CD14-positive monocyte (primary cell): ENCODE data around the gene DMXL2. TPM values are rescaled to one million over a fixed set of nuclear protein-coding genes. Genes with fewer than 3 reads are reported as not detected.
"Not testable (repeated sequence)": the region's sequence is repeated elsewhere in the genome, so short reads cannot be mapped to it uniquely, and the experiment has no call there.

Experiments used
- DNase-seq, 3 donors: peaks; one replicate each; pipeline ENCODE4 v3.0.0-alpha.2; 2011 to 2022
- H2AFZ ChIP-seq: 2 replicates; pipeline ENCODE4 v1.6.0; 2012; ENCODE audit warnings: mild to moderate bottlenecking, low read depth, low read length, inconsistent platforms; ENCODE audit not compliant: insufficient read depth, poor library complexity, severe bottlenecking
- H3K27ac ChIP-seq, 2 donors: 1 replicate in 1 of 2; 2 replicates in 1 of 2; pipeline ENCODE4 v1.5.1; 2012 to 2013; ENCODE audit warnings: low read length in 2 of 2, control low read depth in 1 of 2, inconsistent platforms in 1 of 2, low read depth in 1 of 2, mild to moderate bottlenecking in 1 of 2
- H3K27me3 ChIP-seq, 2 donors: one replicate each; pipeline versions ENCODE4 v1.6.0 to v1.6.1; 2011 to 2013; ENCODE audit warnings: low read length in 2 of 2; ENCODE audit not compliant: control insufficient read depth in 2 of 2, insufficient read depth in 2 of 2
- H3K36me3 ChIP-seq, 2 donors: replicated peaks in 1 of 2; 1 replicate in 1 of 2; 2 replicates in 1 of 2; pipeline versions ENCODE4 v1.5.1 to v1.6.1; 2012 to 2013; ENCODE audit warnings: low read length in 2 of 2, control low read depth in 1 of 2, inconsistent platforms in 1 of 2, mild to moderate bottlenecking in 1 of 2; ENCODE audit not compliant: insufficient read depth in 2 of 2, control insufficient read depth in 1 of 2
- H3K4me1 ChIP-seq, 2 donors: 1 replicate in 1 of 2; 2 replicates in 1 of 2; pipeline versions ENCODE4 v1.5.1 to v1.6.1; 2012 to 2013; ENCODE audit warnings: low read length in 2 of 2, control low read depth in 1 of 2, inconsistent platforms in 1 of 2, mild to moderate bottlenecking in 1 of 2, moderate library complexity in 1 of 2; ENCODE audit not compliant: insufficient read depth in 2 of 2, control insufficient read depth in 1 of 2
- H3K4me2 ChIP-seq: replicated peaks from 2 replicates; pipeline ENCODE3; 2012; ENCODE audit warnings: low read length, moderate library complexity, mild to moderate bottlenecking; ENCODE audit not compliant: poor library complexity, severe bottlenecking; ENCODE audit errors: extremely low read depth
- H3K4me3 ChIP-seq, 3 experiments: fragments of 200-600 bp in 1 of 3; sonication (generic) in 1 of 3; replicated peaks in 1 of 3; 1 replicate in 2 of 3; 2 replicates in 1 of 3; pipeline ENCODE4 v1.5.1; 2011 to 2013; ENCODE audit warnings: low read length in 3 of 3, mild to moderate bottlenecking in 3 of 3, control low read depth in 2 of 3, low read depth in 2 of 3, inconsistent platforms in 1 of 3, moderate library complexity in 1 of 3
- H3K79me2 ChIP-seq: 2 replicates; pipeline ENCODE4 v1.6.0; 2012; ENCODE audit warnings: mild to moderate bottlenecking, control low read depth, inconsistent platforms, low read length, moderate library complexity; ENCODE audit not compliant: insufficient read depth
- H3K9ac ChIP-seq: 2 replicates; pipeline ENCODE4 v1.6.0; 2017; ENCODE audit warnings: low read length, mild to moderate bottlenecking; ENCODE audit not compliant: insufficient read depth, poor library complexity, severe bottlenecking
- H3K9me3 ChIP-seq, 2 donors: replicated peaks in 1 of 2; 1 replicate in 1 of 2; 2 replicates in 1 of 2; pipeline versions ENCODE4 v1.5.1 to v1.6.1; 2012 to 2013; ENCODE audit warnings: low read length in 2 of 2, control low read depth in 1 of 2; ENCODE audit not compliant: control insufficient read depth in 1 of 2, insufficient read depth in 1 of 2
- H4K20me1 ChIP-seq: 2 replicates; pipeline ENCODE4 v1.6.0; 2012; ENCODE audit warnings: mild to moderate bottlenecking, low read length, control low read depth, moderate library complexity; ENCODE audit not compliant: insufficient read depth
- H3K27ac Mint-ChIP-seq, 7 donors: one replicate each; pipeline ENCODE4 v1.8.0; 2020; ENCODE audit warnings: mild to moderate bottlenecking in 7 of 7, mixed read lengths in 7 of 7, moderate library complexity in 6 of 7, inconsistent platforms in 2 of 7
- H3K27me3 Mint-ChIP-seq, 3 donors: one replicate each; pipeline ENCODE4 v1.8.0; 2021 to 2022; ENCODE audit warnings: low read depth in 3 of 3, mild to moderate bottlenecking in 3 of 3, mixed read lengths in 3 of 3, moderate library complexity in 3 of 3, inconsistent platforms in 1 of 3
- H3K36me3 Mint-ChIP-seq, 2 donors: one replicate each; pipeline ENCODE4 v1.8.0; 2020; ENCODE audit warnings: mixed read lengths in 2 of 2, inconsistent platforms in 1 of 2, mild to moderate bottlenecking in 1 of 2
- H3K4me1 Mint-ChIP-seq: one replicate; pipeline ENCODE4 v1.8.0; 2020; ENCODE audit warnings: mild to moderate bottlenecking, mixed read lengths
- H3K4me3 Mint-ChIP-seq, 2 donors: one replicate each; pipeline ENCODE4 v1.8.0; 2020; ENCODE audit warnings: mild to moderate bottlenecking in 2 of 2, mixed read lengths in 2 of 2, moderate library complexity in 1 of 2
- H3K9me3 Mint-ChIP-seq, 7 donors: one replicate each; pipeline ENCODE4 v1.8.0; 2020 to 2022; ENCODE audit warnings: mixed read lengths in 7 of 7, mild to moderate bottlenecking in 6 of 7, moderate library complexity in 6 of 7, inconsistent platforms in 2 of 7
- CTCF ChIP-seq: fragments of 200-600 bp; IDR thresholded peaks from one replicate; pipeline ENCODE4 v1.8.0; 2022; ENCODE audit warnings: antibody characterized with exemption, mild to moderate bottlenecking
- WGBS: methylation state at CpG from one replicate; pipeline ENCODE4 v1.1.5; 2013; ENCODE audit warnings: missing lambda C conversion rate; ENCODE audit not compliant: insufficient coverage; 5-methylcytosine and 5-hydroxymethylcytosine counted together
- intact Hi-C, 2 donors: fragments of 100-400 bp; cut with micrococcal nuclease; formaldehyde crosslinking; loops; one replicate each; pipeline versions ENCODE4 v1.15.0 to v1.15.1; 2023
- polyA plus RNA-seq, 3 donors: library from polyadenylated mRNA; depleted of rRNA in 1 of 3; unstranded in 2 of 3; stranded (reverse) in 1 of 3; fragments of 300-500 nt in 2 of 3; fragments of >200 nt in 1 of 3; fragmentation: Illumina TruSeq in 2 of 3; gene quantifications; 1 replicate in 2 of 3; 2 replicates in 1 of 3; pipeline ENCODE4 v1.2.3, GENCODE V29; 2012 to 2021

The DMXL2 gene
- polyA plus RNA-seq, 3 donors, result 29.1 to 449 (median 45.5) TPM

- H3K27me3 ChIP-seq, H3K9me3 ChIP-seq, H3K36me3 Mint-ChIP-seq, intact Hi-C loops, H3K4me3 Mint-ChIP-seq, H4K20me1 ChIP-seq, H3K27me3 Mint-ChIP-seq, H3K79me2 ChIP-seq, H2AFZ ChIP-seq, H3K9me3 Mint-ChIP-seq, DNase-seq, H3K9ac ChIP-seq, H3K4me3 ChIP-seq, H3K36me3 ChIP-seq, H3K4me2 ChIP-seq: not testable (repeated sequence)
- no CpG with 5 or more reads among the region's 1 CpG for WGBS
- Histone ChIP-seq H3K4me1 (peaks cover 19 to 20% of the 10 kb centered on the region in 2 donors), H3K27ac (peak overlapping the region in 1 of 2 donors; percentile 41)
- H3K4me1 Mint-ChIP-seq, result peaks cover 28% of the 10 kb centered on the region
- H3K27ac Mint-ChIP-seq, result peak overlapping the region in 4 of 7 donors; percentile 35 to 83 (median 64)
These were observed 25.5 kb upstream of the DMXL2 start for GRCh38 chr15:51648101-51648500.

DNA sequence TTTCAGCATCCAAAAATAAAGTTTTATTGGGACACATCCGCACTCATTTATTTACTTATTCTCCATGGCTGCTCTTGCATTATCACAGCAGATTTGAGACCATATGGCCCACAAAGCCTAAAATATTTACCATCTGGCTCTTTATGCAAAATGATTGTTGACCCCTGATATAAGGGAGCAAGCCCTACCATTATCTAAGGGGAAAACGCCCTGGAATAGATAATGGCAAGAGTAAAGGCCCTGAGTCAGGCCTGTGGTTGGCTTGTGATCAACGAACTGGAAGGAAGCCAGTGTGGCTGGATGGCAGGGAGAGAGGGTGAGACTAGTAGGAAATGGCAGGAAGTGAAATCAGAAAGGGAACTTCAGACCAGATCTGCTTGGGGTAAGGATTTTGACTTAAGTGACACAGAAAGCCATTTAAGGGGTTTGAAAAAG lies 24.6 kb upstream of the DMXL2 start:
- peak overlapping the region; percentile 33 for H3K4me2 ChIP-seq
- DNase-seq, result peak; percentile 79 to 89 (median 88)
- H3K79me2 ChIP-seq, result no peaks in the 10 kb centered on the region
- H3K27me3 Mint-ChIP-seq, result peaks cover 0 to 2% (median 0%) of the 10 kb centered on the region in 3 donors
- no peak overlapping the region for H3K9ac ChIP-seq
- H3K4me3 Mint-ChIP-seq, result no peak overlapping the region
- H3K4me1 ChIP-seq, result peaks cover 23 to 26% of the 10 kb centered on the region in 2 donors
- H3K27ac ChIP-seq, result peak overlapping the region; percentile 41 to 63
- peak overlapping the region; percentile 83 to 93 (median 90) for H3K27ac Mint-ChIP-seq
- no peaks in the 10 kb centered on the region for H4K20me1 ChIP-seq
- H3K27me3 ChIP-seq, result no peaks in the 10 kb centered on the region
- H3K36me3 Mint-ChIP-seq, result no peaks in the 10 kb centered on the region
- no peak for TF ChIP-seq CTCF
- H3K4me3 ChIP-seq, result no peak overlapping the region
- peaks cover 33% of the 10 kb centered on the region for H3K4me1 Mint-ChIP-seq
- H3K9me3 ChIP-seq, result no peaks in the 10 kb centered on the region
- no peaks in the 10 kb centered on the region for H3K36me3 ChIP-seq
- no peak overlapping the region for H2AFZ ChIP-seq
- intact Hi-C loops, result no loop called here
- 0% methylated on average over 1 of the region's 3 CpGs for WGBS
- H3K9me3 Mint-ChIP-seq, result no peaks in the 10 kb centered on the region
